HEK293T (cell line): ENCODE results near the gene BTBD8.

ENCODE experiments used
- ARNT ChIP-seq: fragments of 450-650 bp; IDR thresholded peaks from 2 replicates; pipeline ENCODE4 v1.6.1; 2017; ENCODE audit warnings: mild to moderate bottlenecking
- ELF4 ChIP-seq: fragments of 450-650 bp; IDR thresholded peaks from 2 replicates; pipeline ENCODE4 v1.6.1; 2017; ENCODE audit warnings: antibody characterized with exemption
- FOXM1 ChIP-seq: fragments of 450-650 bp; IDR thresholded peaks from 2 replicates; pipeline ENCODE4 v1.6.1; 2017; ENCODE audit warnings: mild to moderate bottlenecking, borderline replicate concordance
- LEF1 ChIP-seq: fragments of 450-650 bp; IDR thresholded peaks from 2 replicates; pipeline ENCODE4 v1.6.1; 2017; ENCODE audit warnings: mild to moderate bottlenecking, borderline replicate concordance
- NFRKB ChIP-seq: fragments of 450-650 bp; IDR thresholded peaks from 2 replicates; pipeline ENCODE4 v1.6.1; 2016; ENCODE audit warnings: mild to moderate bottlenecking, moderate library complexity
- SP1 ChIP-seq: fragments of 450-650 bp; IDR thresholded peaks from 2 replicates; pipeline ENCODE4 v1.6.1; 2017
- TARDBP ChIP-seq: fragments of 450-650 bp; IDR thresholded peaks from 2 replicates; pipeline ENCODE4 v1.6.1; 2016

DNA sequence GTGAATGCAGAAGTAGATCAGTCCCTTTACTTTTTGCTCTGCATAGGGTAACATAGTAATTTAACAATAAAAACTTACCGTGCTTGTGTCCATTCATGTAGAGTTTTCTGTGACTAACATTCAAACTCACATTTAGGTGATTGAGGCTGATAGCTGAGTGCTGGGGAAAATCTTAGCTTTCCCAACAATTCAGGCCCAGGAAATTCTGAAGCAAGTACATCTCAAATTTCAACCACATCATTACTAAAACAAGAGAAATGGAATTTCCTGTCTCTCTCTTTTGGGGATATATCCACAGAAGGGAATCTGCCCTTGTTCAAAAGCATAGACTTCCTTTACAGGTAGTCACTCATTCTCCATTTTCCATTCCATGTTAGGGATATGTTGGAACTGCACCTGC is 104.5 kb downstream of the BTBD8 start:
- TF ChIP-seq TARDBP (no peak), SP1 (no peak), ARNT (no peak), FOXM1 (no peak), NFRKB (no peak), ELF4 (no peak), LEF1 (no peak)
